CD14-positive monocyte (primary cell): ENCODE measurements around the gene SNX3. TPM values are rescaled to one million over a fixed set of nuclear protein-coding genes. Genes with fewer than 3 reads are reported as not detected.

Experiments
- DNase-seq, 3 donors: peaks; one replicate each; pipeline ENCODE4 v3.0.0-alpha.2; 2011 to 2022
- H2AFZ ChIP-seq: 2 replicates; pipeline ENCODE4 v1.6.0; 2012; ENCODE audit warnings: mild to moderate bottlenecking, low read depth, low read length, inconsistent platforms; ENCODE audit not compliant: insufficient read depth, poor library complexity, severe bottlenecking
- H3K27ac ChIP-seq, 2 donors: 1 replicate in 1 of 2; 2 replicates in 1 of 2; pipeline ENCODE4 v1.5.1; 2012 to 2013; ENCODE audit warnings: low read length in 2 of 2, control low read depth in 1 of 2, inconsistent platforms in 1 of 2, low read depth in 1 of 2, mild to moderate bottlenecking in 1 of 2
- H3K27me3 ChIP-seq, 2 donors: one replicate each; pipeline versions ENCODE4 v1.6.0 to v1.6.1; 2011 to 2013; ENCODE audit warnings: low read length in 2 of 2; ENCODE audit not compliant: control insufficient read depth in 2 of 2, insufficient read depth in 2 of 2
- H3K36me3 ChIP-seq, 2 donors: replicated peaks in 1 of 2; 1 replicate in 1 of 2; 2 replicates in 1 of 2; pipeline versions ENCODE4 v1.5.1 to v1.6.1; 2012 to 2013; ENCODE audit warnings: low read length in 2 of 2, control low read depth in 1 of 2, inconsistent platforms in 1 of 2, mild to moderate bottlenecking in 1 of 2; ENCODE audit not compliant: insufficient read depth in 2 of 2, control insufficient read depth in 1 of 2
- H3K4me1 ChIP-seq, 2 donors: 1 replicate in 1 of 2; 2 replicates in 1 of 2; pipeline versions ENCODE4 v1.5.1 to v1.6.1; 2012 to 2013; ENCODE audit warnings: low read length in 2 of 2, control low read depth in 1 of 2, inconsistent platforms in 1 of 2, mild to moderate bottlenecking in 1 of 2, moderate library complexity in 1 of 2; ENCODE audit not compliant: insufficient read depth in 2 of 2, control insufficient read depth in 1 of 2
- H3K4me2 ChIP-seq: replicated peaks from 2 replicates; pipeline ENCODE3; 2012; ENCODE audit warnings: low read length, moderate library complexity, mild to moderate bottlenecking; ENCODE audit not compliant: poor library complexity, severe bottlenecking; ENCODE audit errors: extremely low read depth
- H3K4me3 ChIP-seq, 3 experiments: fragments of 200-600 bp in 1 of 3; sonication (generic) in 1 of 3; replicated peaks in 1 of 3; 1 replicate in 2 of 3; 2 replicates in 1 of 3; pipeline ENCODE4 v1.5.1; 2011 to 2013; ENCODE audit warnings: low read length in 3 of 3, mild to moderate bottlenecking in 3 of 3, control low read depth in 2 of 3, low read depth in 2 of 3, inconsistent platforms in 1 of 3, moderate library complexity in 1 of 3
- H3K79me2 ChIP-seq: 2 replicates; pipeline ENCODE4 v1.6.0; 2012; ENCODE audit warnings: mild to moderate bottlenecking, control low read depth, inconsistent platforms, low read length, moderate library complexity; ENCODE audit not compliant: insufficient read depth
- H3K9ac ChIP-seq: 2 replicates; pipeline ENCODE4 v1.6.0; 2017; ENCODE audit warnings: low read length, mild to moderate bottlenecking; ENCODE audit not compliant: insufficient read depth, poor library complexity, severe bottlenecking
- H3K9me3 ChIP-seq, 2 donors: replicated peaks in 1 of 2; 1 replicate in 1 of 2; 2 replicates in 1 of 2; pipeline versions ENCODE4 v1.5.1 to v1.6.1; 2012 to 2013; ENCODE audit warnings: low read length in 2 of 2, control low read depth in 1 of 2; ENCODE audit not compliant: control insufficient read depth in 1 of 2, insufficient read depth in 1 of 2
- H4K20me1 ChIP-seq: 2 replicates; pipeline ENCODE4 v1.6.0; 2012; ENCODE audit warnings: mild to moderate bottlenecking, low read length, control low read depth, moderate library complexity; ENCODE audit not compliant: insufficient read depth
- H3K27ac Mint-ChIP-seq, 7 donors: one replicate each; pipeline ENCODE4 v1.8.0; 2020; ENCODE audit warnings: mild to moderate bottlenecking in 7 of 7, mixed read lengths in 7 of 7, moderate library complexity in 6 of 7, inconsistent platforms in 2 of 7
- H3K27me3 Mint-ChIP-seq, 3 donors: one replicate each; pipeline ENCODE4 v1.8.0; 2021 to 2022; ENCODE audit warnings: low read depth in 3 of 3, mild to moderate bottlenecking in 3 of 3, mixed read lengths in 3 of 3, moderate library complexity in 3 of 3, inconsistent platforms in 1 of 3
- H3K36me3 Mint-ChIP-seq, 2 donors: one replicate each; pipeline ENCODE4 v1.8.0; 2020; ENCODE audit warnings: mixed read lengths in 2 of 2, inconsistent platforms in 1 of 2, mild to moderate bottlenecking in 1 of 2
- H3K4me1 Mint-ChIP-seq: one replicate; pipeline ENCODE4 v1.8.0; 2020; ENCODE audit warnings: mild to moderate bottlenecking, mixed read lengths
- H3K4me3 Mint-ChIP-seq, 2 donors: one replicate each; pipeline ENCODE4 v1.8.0; 2020; ENCODE audit warnings: mild to moderate bottlenecking in 2 of 2, mixed read lengths in 2 of 2, moderate library complexity in 1 of 2
- H3K9me3 Mint-ChIP-seq, 7 donors: one replicate each; pipeline ENCODE4 v1.8.0; 2020 to 2022; ENCODE audit warnings: mixed read lengths in 7 of 7, mild to moderate bottlenecking in 6 of 7, moderate library complexity in 6 of 7, inconsistent platforms in 2 of 7
- WGBS: methylation state at CpG from one replicate; pipeline ENCODE4 v1.1.5; 2013; ENCODE audit warnings: missing lambda C conversion rate; ENCODE audit not compliant: insufficient coverage; 5-methylcytosine and 5-hydroxymethylcytosine counted together
- intact Hi-C, 2 donors: fragments of 100-400 bp; cut with micrococcal nuclease; formaldehyde crosslinking; loops; one replicate each; pipeline versions ENCODE4 v1.15.0 to v1.15.1; 2023
- polyA plus RNA-seq, 3 donors: library from polyadenylated mRNA; depleted of rRNA in 1 of 3; unstranded in 2 of 3; stranded (reverse) in 1 of 3; fragments of 300-500 nt in 2 of 3; fragments of >200 nt in 1 of 3; fragmentation: Illumina TruSeq in 2 of 3; gene quantifications; 1 replicate in 2 of 3; 2 replicates in 1 of 3; pipeline ENCODE4 v1.2.3, GENCODE V29; 2012 to 2021
- TF ChIP-seq, protein P1 (sequence below): fragments of 200-600 bp; IDR thresholded peaks from one replicate; pipeline ENCODE4 v1.8.0; 2022; ENCODE audit warnings: antibody characterized with exemption, mild to moderate bottlenecking

SNX3 gene
- polyA plus RNA-seq, 3 donors, result 134 to 441 (median 394) TPM

DNA sequence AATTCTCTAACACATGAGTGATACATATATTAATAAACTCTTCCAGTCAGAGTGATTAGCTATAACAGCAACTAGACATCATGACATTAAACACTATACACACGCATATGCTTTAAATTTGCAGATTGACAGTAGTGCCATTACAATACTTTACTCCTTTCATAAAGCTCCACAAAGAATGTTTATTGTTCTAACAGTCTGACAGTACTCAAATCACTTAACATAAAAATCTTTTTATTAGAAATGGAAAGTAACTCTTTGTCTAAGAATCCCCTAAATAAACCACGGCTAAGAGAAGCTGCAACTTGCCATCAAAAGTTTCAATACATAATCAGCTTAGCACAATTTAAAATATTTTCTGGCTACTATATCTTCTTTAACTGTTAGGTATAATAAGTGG is 24.0 kb downstream of the SNX3 start:
- Histone ChIP-seq H3K27me3 (no peaks in the 10 kb centered on the region), H3K79me2 (peaks cover 83% of the 10 kb centered on the region), H3K27ac (no peak overlapping the region), H3K4me3 (no peak overlapping the region), H3K4me1 (no peaks in the 10 kb centered on the region), H3K9ac (no peak overlapping the region), H3K9me3 (no peaks in the 10 kb centered on the region), H3K4me2 (no peak overlapping the region), H2AFZ (no peak overlapping the region), H4K20me1 (peaks cover 96% of the 10 kb centered on the region), H3K36me3 (peaks cover 13 to 58% of the 10 kb centered on the region in 2 donors)
- Mint-ChIP-seq H3K27me3 (peaks cover 0 to 1% (median 0%) of the 10 kb centered on the region in 3 donors), H3K4me1 (peaks cover 4% of the 10 kb centered on the region), H3K9me3 (no peaks in the 10 kb centered on the region), H3K4me3 (no peak overlapping the region), H3K27ac (no peak overlapping the region), H3K36me3 (peaks cover 38 to 51% of the 10 kb centered on the region in 2 donors)
- intact Hi-C loops, result no loop called here
- no peak for DNase-seq
- TF ChIP-seq, protein P1, sequence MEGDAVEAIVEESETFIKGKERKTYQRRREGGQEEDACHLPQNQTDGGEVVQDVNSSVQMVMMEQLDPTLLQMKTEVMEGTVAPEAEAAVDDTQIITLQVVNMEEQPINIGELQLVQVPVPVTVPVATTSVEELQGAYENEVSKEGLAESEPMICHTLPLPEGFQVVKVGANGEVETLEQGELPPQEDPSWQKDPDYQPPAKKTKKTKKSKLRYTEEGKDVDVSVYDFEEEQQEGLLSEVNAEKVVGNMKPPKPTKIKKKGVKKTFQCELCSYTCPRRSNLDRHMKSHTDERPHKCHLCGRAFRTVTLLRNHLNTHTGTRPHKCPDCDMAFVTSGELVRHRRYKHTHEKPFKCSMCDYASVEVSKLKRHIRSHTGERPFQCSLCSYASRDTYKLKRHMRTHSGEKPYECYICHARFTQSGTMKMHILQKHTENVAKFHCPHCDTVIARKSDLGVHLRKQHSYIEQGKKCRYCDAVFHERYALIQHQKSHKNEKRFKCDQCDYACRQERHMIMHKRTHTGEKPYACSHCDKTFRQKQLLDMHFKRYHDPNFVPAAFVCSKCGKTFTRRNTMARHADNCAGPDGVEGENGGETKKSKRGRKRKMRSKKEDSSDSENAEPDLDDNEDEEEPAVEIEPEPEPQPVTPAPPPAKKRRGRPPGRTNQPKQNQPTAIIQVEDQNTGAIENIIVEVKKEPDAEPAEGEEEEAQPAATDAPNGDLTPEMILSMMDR, result no peak
- WGBS, result 100% methylated on average over 1 of the region's 2 CpGs

DNA sequence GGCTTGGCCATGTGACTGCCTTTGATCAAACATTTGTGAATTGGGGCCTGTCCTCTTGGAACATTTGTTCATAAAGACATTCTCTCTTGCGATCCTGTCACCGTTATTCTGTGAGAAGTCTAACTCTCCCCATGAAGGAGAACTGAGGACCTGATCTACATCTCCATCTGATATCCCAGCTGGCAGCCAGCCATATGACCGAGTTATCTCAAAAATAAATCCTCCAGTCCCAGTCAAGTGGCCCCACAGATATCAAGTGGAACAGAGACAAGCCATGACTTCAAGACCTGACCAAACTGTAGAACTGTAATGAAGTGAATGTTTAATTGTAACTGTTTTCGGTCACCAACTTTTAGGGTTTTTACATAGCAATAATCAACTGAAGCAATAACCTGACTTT is 25.7 kb downstream of the SNX3 start:
- Histone ChIP-seq H3K9ac (no peak overlapping the region), H3K79me2 (peaks cover 81% of the 10 kb centered on the region), H3K4me2 (no peak overlapping the region), H2AFZ (no peak overlapping the region), H3K36me3 (peaks cover 13 to 44% of the 10 kb centered on the region in 2 donors), H3K27ac (no peak overlapping the region), H3K27me3 (no peaks in the 10 kb centered on the region), H3K4me1 (no peaks in the 10 kb centered on the region), H3K4me3 (no peak overlapping the region), H3K9me3 (no peaks in the 10 kb centered on the region), H4K20me1 (peaks cover 96% of the 10 kb centered on the region)
- TF ChIP-seq, protein P1, result no peak
- H3K4me1 Mint-ChIP-seq, result peaks cover 4% of the 10 kb centered on the region
- intact Hi-C loops, result no loop called here
- H3K27ac Mint-ChIP-seq, result peak overlapping the region in 2 of 7 donors; percentile 6 to 40
- no peak overlapping the region for H3K4me3 Mint-ChIP-seq
- DNase-seq, result no peak
- peaks cover 30 to 40% of the 10 kb centered on the region in 2 donors for H3K36me3 Mint-ChIP-seq
- peaks cover 0 to 1% (median 0%) of the 10 kb centered on the region in 3 donors for H3K27me3 Mint-ChIP-seq
- 100% methylated on average over 2 of the region's 4 CpGs for WGBS
- H3K9me3 Mint-ChIP-seq, result no peaks in the 10 kb centered on the region
